HepG2 (cell line): ENCODE measurements around the gene RREB1. TPM values are rescaled to one million over a fixed set of nuclear protein-coding genes. Genes with fewer than 3 reads are reported as not detected.

ENCODE experiments used
- ATAC-seq: fragments of 200-7000 bp; cut with Tn5 transposase; 3 replicates; pipeline ENCODE4 v1.9.1; 2020; ENCODE audit warnings: mild to moderate bottlenecking, moderate library complexity
- BruUV-seq: library from RNA; stranded (reverse); fragments of 400-500 nt; replicated peaks from 2 replicates; lab custom pipeline; 2021; lab: Mats Ljungman, UMichigan
- CTCF ChIA-PET: fragments of 300-600 bp; formaldehyde crosslinking; extraction: SDS; loops from one replicate; lab custom pipeline; 2021; ENCODE audit warnings: low total read pairs, inconsistent platforms, low intra/inter-chr PET ratio; lab: Yijun Ruan, JAX
- POLR2A ChIA-PET: fragments of 350-600 bp; sonication (Branson Sonifier 250); formaldehyde crosslinking; loops from one replicate; lab custom pipeline; 2020; ENCODE audit warnings: antibody characterized with exemption, inconsistent platforms; lab: Yijun Ruan, JAX
- DNase-seq: peaks from one replicate; pipeline ENCODE4 v3.0.0-alpha.2; 2015; ENCODE audit warnings: low spot score
- FAIRE-seq: peaks from 3 replicates; lab custom pipeline; 2011; peaks lifted over from hg19 to GRCh38; lab: Jason Lieb, UNC
- H2AFZ ChIP-seq: one replicate; pipeline ENCODE4 v1.6.1; 2011; ENCODE audit warnings: low read length, inconsistent platforms
- H3K27ac ChIP-seq: fragments of 300-600 bp; 3 replicates; pipeline ENCODE4 v1.8.0; 2011; ENCODE audit warnings: mixed run types, mild to moderate bottlenecking, mixed read lengths, low read length, inconsistent platforms; ENCODE audit not compliant: insufficient read depth; ENCODE audit errors: extremely low read length
- H3K27me3 ChIP-seq, 2 experiments: fragments of 200-600 bp in 1 of 2; 2 replicates in 1 of 2; 3 replicates in 1 of 2; pipeline versions ENCODE4 v1.6.0 to v1.8.0; 2011; ENCODE audit warnings: low read length in 2 of 2, mild to moderate bottlenecking in 2 of 2, moderate library complexity in 2 of 2, inconsistent platforms in 1 of 2; ENCODE audit not compliant: insufficient read depth in 2 of 2, control insufficient read depth in 1 of 2
- H3K36me3 ChIP-seq, 2 experiments: fragments of 200-600 bp in 1 of 2; replicated peaks in 1 of 2; 2 replicates in 1 of 2; 3 replicates in 1 of 2; pipeline versions ENCODE4 v1.5.1 to v1.8.0; 2011; ENCODE audit warnings: low read length in 2 of 2, inconsistent platforms in 1 of 2; ENCODE audit not compliant: insufficient read depth in 2 of 2, control insufficient read depth in 1 of 2
- H3K4me1 ChIP-seq: 2 replicates; pipeline ENCODE4 v1.5.1; 2012; ENCODE audit warnings: low read length, inconsistent platforms; ENCODE audit not compliant: insufficient read depth
- H3K4me2 ChIP-seq: 2 replicates; pipeline ENCODE4 v1.6.0; 2011; ENCODE audit warnings: low read depth, low read length, inconsistent platforms
- H3K4me3 ChIP-seq, 3 experiments: fragments of 200-600 bp in 1 of 3; sonication (generic), shearing (Covaris generic) in 1 of 3; replicated peaks in 1 of 3; 2 replicates each; pipeline ENCODE4 v1.5.1; 2011 to 2016; ENCODE audit warnings: low read length in 3 of 3, inconsistent platforms in 2 of 3, low read depth in 2 of 3, mild to moderate bottlenecking in 2 of 3, control low read depth in 1 of 3, mixed read lengths in 1 of 3; ENCODE audit not compliant: insufficient read depth in 1 of 3
- H3K79me2 ChIP-seq: one replicate; pipeline ENCODE4 v1.6.1; 2011; ENCODE audit warnings: low read length, inconsistent platforms; ENCODE audit not compliant: insufficient read depth
- H3K9ac ChIP-seq: 2 replicates; pipeline ENCODE4 v1.6.0; 2011; ENCODE audit warnings: mild to moderate bottlenecking, low read depth, low read length, inconsistent platforms; ENCODE audit not compliant: insufficient read depth
- H3K9me3 ChIP-seq: 2 replicates; pipeline ENCODE4 v1.5.1; 2012; ENCODE audit warnings: mild to moderate bottlenecking, low read length
- H4K20me1 ChIP-seq: 2 replicates; pipeline ENCODE4 v1.6.0; 2011; ENCODE audit warnings: inconsistent platforms, mild to moderate bottlenecking, low read length, moderate library complexity; ENCODE audit not compliant: insufficient read depth
- ATF7 ChIP-seq, 2 experiments: fragments of 450-650 bp in 1 of 2; sonication (generic) in 1 of 2; formaldehyde crosslinking in 1 of 2; IDR thresholded peaks; 2 replicates each; pipeline versions ENCODE4 v1.4.0 to v1.6.1; 2016 to 2020; ENCODE audit warnings: antibody characterized with exemption in 1 of 2, mild to moderate bottlenecking in 1 of 2, missing genetic modification reagents in 1 of 2
- BCLAF1 ChIP-seq: fragments of 450-650 bp; IDR thresholded peaks from 2 replicates; pipeline ENCODE4 v1.6.1; 2017; ENCODE audit warnings: mild to moderate bottlenecking
- E2F1 ChIP-seq: sonication (generic); formaldehyde crosslinking; IDR thresholded peaks from 2 replicates; pipeline ENCODE4 v1.5.0; 2020; ENCODE audit warnings: missing genetic modification reagents
- FOXA1 ChIP-seq, 2 experiments: fragments of 450-650 bp in 1 of 2; sonication (generic) in 1 of 2; formaldehyde crosslinking in 1 of 2; IDR thresholded peaks; 2 replicates each; pipeline versions ENCODE4 v1.4.0 to v1.6.1; 2016 to 2020; ENCODE audit warnings: missing genetic modification reagents in 1 of 2
- HNF1B ChIP-seq: sonication (generic); formaldehyde crosslinking; IDR thresholded peaks from 2 replicates; pipeline ENCODE4 v1.5.1; 2020; ENCODE audit warnings: mild to moderate bottlenecking, moderate library complexity, missing genetic modification reagents
- LBX2 ChIP-seq: sonication (generic); formaldehyde crosslinking; IDR thresholded peaks from 2 replicates; pipeline ENCODE4 v1.5.0; 2020; ENCODE audit warnings: missing genetic modification reagents, mild to moderate bottlenecking, borderline replicate concordance
- MEIS1 ChIP-seq: sonication (generic); formaldehyde crosslinking; IDR thresholded peaks from 2 replicates; pipeline ENCODE4 v1.9.0; 2021; ENCODE audit warnings: mild to moderate bottlenecking, missing genetic modification reagents, moderate library complexity, borderline replicate concordance
- MTA1 ChIP-seq: sonication (generic); formaldehyde crosslinking; IDR thresholded peaks from 2 replicates; pipeline ENCODE4 v1.4.0; 2020; ENCODE audit warnings: missing genetic modification reagents, mild to moderate bottlenecking, borderline replicate concordance
- TBX2 ChIP-seq: sonication (generic); formaldehyde crosslinking; IDR thresholded peaks from 2 replicates; pipeline ENCODE4 v1.5.0; 2020; ENCODE audit warnings: missing genetic modification reagents, mild to moderate bottlenecking, borderline replicate concordance
- ZEB1 ChIP-seq: IDR thresholded peaks from 2 replicates; pipeline ENCODE4 v1.6.1; 2012; ENCODE audit warnings: mild to moderate bottlenecking, low read depth, inconsistent platforms; ENCODE audit not compliant: insufficient replicate concordance
- ZFP90 ChIP-seq: sonication (generic); formaldehyde crosslinking; IDR thresholded peaks from 2 replicates; pipeline ENCODE4 v1.8.0; 2022; ENCODE audit warnings: missing genetic modification reagents, mild to moderate bottlenecking, inconsistent platforms, borderline replicate concordance
- ZFY ChIP-seq: sonication (generic); formaldehyde crosslinking; IDR thresholded peaks from 2 replicates; pipeline ENCODE4 v1.4.0; 2020; ENCODE audit warnings: missing genetic modification reagents
- ZNF501 ChIP-seq: sonication (generic); formaldehyde crosslinking; IDR thresholded peaks from 2 replicates; pipeline ENCODE4 v1.5.1; 2020; ENCODE audit warnings: mild to moderate bottlenecking, moderate library complexity, missing genetic modification reagents
- ZNF569 ChIP-seq: sonication (generic); formaldehyde crosslinking; IDR thresholded peaks from 2 replicates; pipeline ENCODE4 v1.5.0; 2020; ENCODE audit warnings: mild to moderate bottlenecking, missing genetic modification reagents, moderate library complexity, borderline replicate concordance
- ZNF772 ChIP-seq: sonication (generic); formaldehyde crosslinking; IDR thresholded peaks from 2 replicates; pipeline ENCODE4 v1.5.0; 2020; ENCODE audit warnings: mild to moderate bottlenecking, missing genetic modification reagents
- ZNF784 ChIP-seq: sonication (generic); formaldehyde crosslinking; IDR thresholded peaks from 2 replicates; pipeline ENCODE4 v1.5.1; 2020; ENCODE audit warnings: missing genetic modification reagents, mild to moderate bottlenecking, borderline replicate concordance
- ZNF879 ChIP-seq: sonication (generic); formaldehyde crosslinking; IDR thresholded peaks from 2 replicates; pipeline ENCODE4 v1.8.1; 2023; ENCODE audit warnings: missing genetic modification reagents
- WGBS: methylation state at CpG from one replicate; pipeline ENCODE4 v1.1.6; 2017; ENCODE audit warnings: low lambda C conversion rate; 5-methylcytosine and 5-hydroxymethylcytosine counted together
- in situ Hi-C: cut with HindIII; loops from 2 replicates; pipeline ENCODE4 v1.10.0; 2017; ENCODE audit warnings: low pct_unique_long_range_greater_than_20kb; ENCODE audit not compliant: extremely low pct_ligation_motif_present
- intact Hi-C: fragments of 100-400 bp; cut with micrococcal nuclease; formaldehyde crosslinking; loops from one replicate; pipeline ENCODE4 v1.10.0; 2022; ENCODE audit not compliant: unreplicated experiment
- polyA plus RNA-seq, 8 experiments: library from polyadenylated mRNA; depleted of rRNA in 3 of 8; stranded (reverse) in 7 of 8; unstranded in 1 of 8; fragments of >200 nt; fragmentation: Illumina TruSeq in 4 of 8; extraction: Trizol in 4 of 8; gene quantifications; 2 replicates each; pipeline versions ENCODE4 v1.2.1 to v1.2.3, GENCODE V29; 2011 to 2016; ENCODE audit warnings: low read depth in 4 of 8, missing spikeins in 1 of 8, mixed read lengths in 1 of 8; ENCODE audit not compliant: insufficient read depth in 1 of 8
- total RNA-seq, 5 experiments: library from RNA; depleted of rRNA; stranded (reverse); fragments of >200 nt; fragmentation: Illumina TruSeq; extraction: Trizol; gene quantifications; 2 replicates each; pipeline ENCODE4 v1.2.3, GENCODE V29; 2016; ENCODE audit warnings: low read depth in 1 of 5

The RREB1 gene
- total and polyA plus RNA-seq, 2 of the 13 experiments (the other 11 are each of a cell fraction or from before 2014, with no cell fraction given): 6.1 to 23.2 TPM

- no peak overlapping the region for H2AFZ ChIP-seq
- no peak overlapping the region for H3K4me3 ChIP-seq
- in situ Hi-C loops: no loop called here
- H3K79me2 ChIP-seq: peaks cover 95% of the 10 kb centered on the region
- 79% methylated on average over 6 of the region's 6 CpGs for WGBS
- peaks cover 70% of the 10 kb centered on the region for H4K20me1 ChIP-seq
- peak; percentile 62 for ATAC-seq
- H3K27ac ChIP-seq: peak overlapping the region; percentile 47
- ChIA-PET CTCF (no interaction called here), POLR2A (interaction anchor here (1.3 to 2.2 kb wide), 2 partner anchors 12 to 20 kb away, joined by 4 to 6 read pairs; no protein-coding TSS in a partner anchor)
- BruUV-seq: no TSS peak
- no peak for FAIRE-seq
- no peaks in the 10 kb centered on the region for H3K9me3 ChIP-seq
- intact Hi-C loops: no loop called here
- peaks cover 3 to 34% of the 10 kb centered on the region in 2 experiments; a peak in 4 of 5 replicates for H3K36me3 ChIP-seq
- no peak for DNase-seq
- no peak overlapping the region for H3K9ac ChIP-seq
- no peak overlapping the region; the same call in 1 of the 2 replicates for H3K4me2 ChIP-seq
- H3K27me3 ChIP-seq: no peaks in the 10 kb centered on the region
- H3K4me1 ChIP-seq: peaks cover 94% of the 10 kb centered on the region
- TF ChIP-seq ZEB1 (no peak), BCLAF1 (no peak), E2F1 (CRISPR knock-in tag) (no peak), ZNF772 (CRISPR knock-in tag) (no peak), FOXA1 (IDR thresholded peaks at IDR 0.05) (no peak), FOXA1 (CRISPR knock-in tag; IDR thresholded peaks at IDR 0.05) (no peak; the same call in 1 of the 2 replicates), LBX2 (CRISPR knock-in tag) (no peak), HNF1B (CRISPR knock-in tag) (0 out of 2 replicates have a peak, but pooled peaks have one; percentile 16), ZFY (CRISPR knock-in tag) (peak; percentile 34; the same call in 1 of the 2 replicates), ZNF501 (CRISPR knock-in tag) (0 out of 2 replicates have a peak, but pooled peaks have one; percentile 22), ZNF569 (CRISPR knock-in tag) (no peak), ZNF784 (CRISPR knock-in tag) (no peak), MEIS1 (CRISPR knock-in tag) (no peak), TBX2 (CRISPR knock-in tag) (no peak), ZNF879 (CRISPR knock-in tag) (no peak), ZFP90 (CRISPR knock-in tag) (no peak), ATF7 (IDR thresholded peaks at IDR 0.05) (no peak), ATF7 (CRISPR knock-in tag; IDR thresholded peaks at IDR 0.05) (no peak), MTA1 (CRISPR knock-in tag) (no peak)
Observed at GRCh38 chr6:7129360-7129759, 21.6 kb downstream of the RREB1 start.
